Mesenchymal stem cell (in vitro differentiated cells and primary cell): Measurements from ENCODE around the gene STAB2.
A peak's percentile ranks its signal among the peaks of the same experiment; 100 is the strongest.

Experiments used
- DNase-seq: peaks from one replicate; pipeline ENCODE4 v3.0.0-alpha.2; 2013
- H2AFZ ChIP-seq: one replicate; pipeline ENCODE4 v1.6.1; 2013; ENCODE audit warnings: low read depth, mild to moderate bottlenecking, control low read depth, inconsistent platforms, low read length, moderate library complexity
- H2AK5ac ChIP-seq: 2 replicates; pipeline ENCODE4 v1.6.1; 2013; ENCODE audit warnings: low read length, moderate library complexity, mild to moderate bottlenecking, inconsistent platforms; ENCODE audit not compliant: severe bottlenecking
- H2BK120ac ChIP-seq: one replicate; pipeline ENCODE4 v1.6.1; 2013; ENCODE audit warnings: low read depth, mild to moderate bottlenecking, inconsistent platforms, low read length, moderate library complexity
- H2BK12ac ChIP-seq, 2 experiments: one replicate each; pipeline ENCODE4 v1.6.1; 2013; ENCODE audit warnings: inconsistent platforms in 2 of 2, low read length in 2 of 2, mild to moderate bottlenecking in 2 of 2, moderate library complexity in 2 of 2, control low read depth in 1 of 2
- H2BK15ac ChIP-seq: one replicate; pipeline ENCODE4 v1.6.1; 2013; ENCODE audit warnings: mild to moderate bottlenecking, low read depth, inconsistent platforms; ENCODE audit not compliant: poor library complexity, severe bottlenecking
- H2BK5ac ChIP-seq: 2 replicates; pipeline ENCODE4 v1.6.1; 2013; ENCODE audit warnings: low read depth, mild to moderate bottlenecking, low read length, control low read depth, inconsistent platforms; ENCODE audit not compliant: poor library complexity, severe bottlenecking
- H3K14ac ChIP-seq, 2 experiments: one replicate each; pipeline ENCODE4 v1.6.1; 2013; ENCODE audit warnings: inconsistent platforms in 2 of 2, low read length in 2 of 2, control low read depth in 1 of 2, mild to moderate bottlenecking in 1 of 2, moderate library complexity in 1 of 2
- H3K18ac ChIP-seq, 2 experiments: one replicate each; pipeline ENCODE4 v1.6.1; 2013; ENCODE audit warnings: inconsistent platforms in 2 of 2, low read length in 2 of 2, control low read depth in 1 of 2, low read depth in 1 of 2, mild to moderate bottlenecking in 1 of 2
- H3K23ac ChIP-seq, 2 experiments: one replicate each; pipeline ENCODE4 v1.6.1; 2013; ENCODE audit warnings: inconsistent platforms in 2 of 2, low read length in 2 of 2, mild to moderate bottlenecking in 2 of 2, moderate library complexity in 2 of 2, control low read depth in 1 of 2
- H3K27ac ChIP-seq: 2 replicates; pipeline ENCODE4 v1.5.1; 2013; ENCODE audit warnings: mild to moderate bottlenecking, moderate library complexity, low read length, control low read depth, inconsistent platforms; ENCODE audit not compliant: poor library complexity, severe bottlenecking
- H3K27me3 ChIP-seq, 2 experiments: 2 replicates each; pipeline versions ENCODE4 v1.6.1 to v1.7.0; 2013; ENCODE audit warnings: low read length in 2 of 2, mild to moderate bottlenecking in 2 of 2, moderate library complexity in 2 of 2, control low read depth in 1 of 2, inconsistent platforms in 1 of 2; ENCODE audit not compliant: control insufficient read depth in 1 of 2, insufficient read depth in 1 of 2
- H3K36me3 ChIP-seq, 2 experiments: 2 replicates each; pipeline versions ENCODE4 v1.6.1 to v1.7.0; 2013; ENCODE audit warnings: low read length in 2 of 2, control low read depth in 1 of 2, inconsistent platforms in 1 of 2, low read depth in 1 of 2, mild to moderate bottlenecking in 1 of 2; ENCODE audit not compliant: insufficient read depth in 2 of 2, control insufficient read depth in 1 of 2
- H3K4ac ChIP-seq, 2 experiments: one replicate each; pipeline ENCODE4 v1.6.1; 2013; ENCODE audit warnings: inconsistent platforms in 2 of 2, low read length in 2 of 2, mild to moderate bottlenecking in 2 of 2, moderate library complexity in 2 of 2, control low read depth in 1 of 2, low read depth in 1 of 2
- H3K4me1 ChIP-seq: 2 replicates; pipeline ENCODE4 v1.6.1; 2013; ENCODE audit warnings: low read depth, low read length, control low read depth; ENCODE audit not compliant: control insufficient read depth, insufficient read depth
- H3K4me2 ChIP-seq: 2 replicates; pipeline ENCODE4 v1.6.1; 2013; ENCODE audit warnings: low read length, mild to moderate bottlenecking, inconsistent platforms; ENCODE audit not compliant: poor library complexity, severe bottlenecking
- H3K4me3 ChIP-seq, 2 experiments: 2 replicates each; pipeline versions ENCODE4 v1.5.1 to v1.7.0; 2013; ENCODE audit warnings: low read length in 2 of 2, mild to moderate bottlenecking in 2 of 2, control low read depth in 1 of 2, low read depth in 1 of 2; ENCODE audit not compliant: insufficient read depth in 1 of 2
- H3K79me1 ChIP-seq: replicated peaks from 2 replicates; pipeline ENCODE4 v1.6.1; 2013; ENCODE audit warnings: mild to moderate bottlenecking, control low read depth, low read length, inconsistent platforms; ENCODE audit not compliant: poor library complexity, severe bottlenecking
- H3K9ac ChIP-seq: 2 replicates; pipeline ENCODE4 v1.7.0; 2013; ENCODE audit warnings: mild to moderate bottlenecking, low read length, moderate library complexity
- H3K9me3 ChIP-seq: 2 replicates; pipeline ENCODE4 v1.7.0; 2013; ENCODE audit warnings: mild to moderate bottlenecking, low read length; ENCODE audit not compliant: control insufficient read depth
- H4K8ac ChIP-seq: one replicate; pipeline ENCODE4 v1.6.1; 2013; ENCODE audit warnings: inconsistent platforms, mild to moderate bottlenecking, low read length, moderate library complexity
- H4K91ac ChIP-seq: one replicate; pipeline ENCODE4 v1.6.1; 2013; ENCODE audit warnings: mild to moderate bottlenecking, low read length, inconsistent platforms
- WGBS: methylation state at CpG from one replicate; pipeline ENCODE4 v1.1.7; 2013; ENCODE audit warnings: mixed read lengths; 5-methylcytosine and 5-hydroxymethylcytosine counted together

Gene STAB2

GRCh38 chr12:103748002-103748401 lies 160.9 kb downstream of the STAB2 start:
- Histone ChIP-seq H3K4me2 (no peak overlapping the region), H2AK5ac (no peak overlapping the region), H3K36me3 (no peaks in the 10 kb centered on the region), H4K91ac (no peak overlapping the region), H2BK5ac (no peak overlapping the region), H2BK12ac (no peak overlapping the region), H4K8ac (no peak overlapping the region), H2AFZ (no peak overlapping the region), H2BK120ac (no peak overlapping the region), H3K79me1 (no peaks in the 10 kb centered on the region), H3K27ac (no peak overlapping the region), H3K9me3 (no peaks in the 10 kb centered on the region), H3K4me1 (no peaks in the 10 kb centered on the region), H3K9ac (no peak overlapping the region), H3K4me3 (no peak overlapping the region), H3K27me3 (no peaks in the 10 kb centered on the region), H3K4ac (no peak overlapping the region), H3K14ac (no peak overlapping the region), H3K23ac (no peak overlapping the region), H2BK15ac (no peak overlapping the region), H3K18ac (no peak overlapping the region)
- WGBS, result 96% methylated on average over 2 of the region's 2 CpGs
- DNase-seq, result no peak

- no peak overlapping the region for H3K18ac ChIP-seq
- H3K14ac ChIP-seq, result no peak overlapping the region
- H3K4me3 ChIP-seq, result no peak overlapping the region
- H2AK5ac ChIP-seq, result no peak overlapping the region
- no peaks in the 10 kb centered on the region for H3K36me3 ChIP-seq
- H4K8ac ChIP-seq, result no peak overlapping the region
- no peak for DNase-seq
- no peak overlapping the region for H3K9ac ChIP-seq
- no peaks in the 10 kb centered on the region for H3K79me1 ChIP-seq
- no peak overlapping the region for H2BK12ac ChIP-seq
- no peak overlapping the region for H3K4me2 ChIP-seq
- H2BK5ac ChIP-seq, result no peak overlapping the region
- no peaks in the 10 kb centered on the region for H3K27me3 ChIP-seq
- H3K9me3 ChIP-seq, result no peaks in the 10 kb centered on the region
- H4K91ac ChIP-seq, result no peak overlapping the region
- WGBS, result 92% methylated on average over 10 of the region's 12 CpGs
- no peak overlapping the region for H2BK120ac ChIP-seq
- H2AFZ ChIP-seq, result no peak overlapping the region
- H3K27ac ChIP-seq, result no peak overlapping the region
- no peak overlapping the region for H3K4ac ChIP-seq
- H3K23ac ChIP-seq, result peak overlapping the region in 1 of 2 experiments; percentile 41
- no peak overlapping the region for H2BK15ac ChIP-seq
- no peaks in the 10 kb centered on the region for H3K4me1 ChIP-seq
Measured at GRCh38 chr12:103748875-103749274, 161.8 kb downstream of the STAB2 start.

GRCh38 chr12:103751171-103751570 lies 164.1 kb downstream of the STAB2 start:
- Histone ChIP-seq H3K9ac (no peak overlapping the region), H2BK5ac (no peak overlapping the region), H2BK12ac (no peak overlapping the region), H3K4me3 (no peak overlapping the region), H2BK15ac (no peak overlapping the region), H2BK120ac (no peak overlapping the region), H3K9me3 (no peaks in the 10 kb centered on the region), H3K27me3 (no peaks in the 10 kb centered on the region), H3K4me1 (no peaks in the 10 kb centered on the region), H3K23ac (no peak overlapping the region), H4K8ac (no peak overlapping the region), H2AK5ac (no peak overlapping the region), H3K79me1 (no peaks in the 10 kb centered on the region), H4K91ac (no peak overlapping the region), H2AFZ (no peak overlapping the region), H3K14ac (no peak overlapping the region), H3K36me3 (no peaks in the 10 kb centered on the region), H3K27ac (no peak overlapping the region), H3K18ac (no peak overlapping the region), H3K4me2 (no peak overlapping the region), H3K4ac (no peak overlapping the region)
- WGBS, result 69% methylated on average over 1 of the region's 1 CpG
- no peak for DNase-seq

GRCh38 chr12:103751600-103751999 lies 164.5 kb downstream of the STAB2 start:
- H3K14ac ChIP-seq, result no peak overlapping the region
- no peak overlapping the region for H2AFZ ChIP-seq
- H2BK15ac ChIP-seq, result no peak overlapping the region
- no peaks in the 10 kb centered on the region for H3K27me3 ChIP-seq
- no peaks in the 10 kb centered on the region for H3K4me1 ChIP-seq
- H3K23ac ChIP-seq, result no peak overlapping the region
- H3K27ac ChIP-seq, result no peak overlapping the region
- no peak overlapping the region for H3K4ac ChIP-seq
- H2BK12ac ChIP-seq, result no peak overlapping the region
- 62% methylated on average over 2 of the region's 2 CpGs for WGBS
- no peak overlapping the region for H3K9ac ChIP-seq
- no peak overlapping the region for H2BK5ac ChIP-seq
- DNase-seq, result no peak
- no peak overlapping the region for H2AK5ac ChIP-seq
- H3K79me1 ChIP-seq, result no peaks in the 10 kb centered on the region
- H3K9me3 ChIP-seq, result no peaks in the 10 kb centered on the region
- no peak overlapping the region for H2BK120ac ChIP-seq
- no peak overlapping the region for H4K91ac ChIP-seq
- H3K18ac ChIP-seq, result no peak overlapping the region
- H3K4me3 ChIP-seq, result no peak overlapping the region
- no peak overlapping the region for H3K4me2 ChIP-seq
- H4K8ac ChIP-seq, result no peak overlapping the region
- H3K36me3 ChIP-seq, result no peaks in the 10 kb centered on the region
